Fibroblast of lung (primary cell): Measurements from ENCODE around the gene DTL. TPM values are rescaled to one million over a fixed set of nuclear protein-coding genes. Genes with fewer than 3 reads are reported as not detected.

ENCODE experiments used
- DNase-seq, 2 donors: peaks; one replicate each; pipeline versions ENCODE4 v3.0.0 to v3.0.0-alpha.2; 2010; ENCODE audit warnings: low read depth in 2 of 2
- H2AFZ ChIP-seq: 2 replicates; pipeline ENCODE4 v1.5.1; 2012; ENCODE audit warnings: low read length, control low read depth, inconsistent platforms
- H3K27ac ChIP-seq: 2 replicates; pipeline ENCODE4 v1.5.1; 2011; ENCODE audit warnings: low read length, control low read depth; ENCODE audit not compliant: insufficient read depth
- H3K27me3 ChIP-seq: 2 replicates; pipeline ENCODE4 v1.5.1; 2011; ENCODE audit warnings: mild to moderate bottlenecking, low read length; ENCODE audit not compliant: control insufficient read depth, insufficient read depth
- H3K36me3 ChIP-seq: 2 replicates; pipeline ENCODE4 v1.5.1; 2011; ENCODE audit warnings: low read length; ENCODE audit not compliant: control insufficient read depth, insufficient read depth
- H3K4me1 ChIP-seq: 2 replicates; pipeline ENCODE4 v1.5.1; 2011; ENCODE audit warnings: low read length; ENCODE audit not compliant: control insufficient read depth, insufficient read depth; ENCODE audit errors: extremely low read depth
- H3K4me2 ChIP-seq: 2 replicates; pipeline ENCODE4 v1.5.1; 2011; ENCODE audit warnings: low read length, control low read depth; ENCODE audit not compliant: insufficient read depth; ENCODE audit errors: extremely low read depth
- H3K4me3 ChIP-seq, 4 experiments: fragments of 200-600 bp in 1 of 4; sonication (generic) in 1 of 4; replicated peaks in 1 of 4; 2 replicates each; pipeline ENCODE4 v1.5.1; 2011 to 2016; ENCODE audit warnings: low read length in 4 of 4, low read depth in 3 of 4, mild to moderate bottlenecking in 3 of 4, control low read depth in 2 of 4, inconsistent platforms in 1 of 4, mixed read lengths in 1 of 4; ENCODE audit not compliant: insufficient read depth in 1 of 4; ENCODE audit errors: control extremely low read depth in 1 of 4
- H3K79me2 ChIP-seq: 2 replicates; pipeline ENCODE4 v1.5.1; 2012; ENCODE audit warnings: mild to moderate bottlenecking, low read length, inconsistent platforms; ENCODE audit not compliant: control insufficient read depth, insufficient read depth
- H3K9ac ChIP-seq: 2 replicates; pipeline ENCODE4 v1.5.1; 2011; ENCODE audit warnings: mild to moderate bottlenecking, low read length, control low read depth; ENCODE audit not compliant: insufficient read depth
- H3K9me3 ChIP-seq: 2 replicates; pipeline ENCODE4 v1.5.1; 2012; ENCODE audit warnings: low read depth, low read length; ENCODE audit not compliant: control insufficient read depth, insufficient read depth
- H4K20me1 ChIP-seq: 2 replicates; pipeline ENCODE4 v1.5.1; 2011; ENCODE audit warnings: low read length; ENCODE audit not compliant: control insufficient read depth, insufficient read depth; ENCODE audit errors: extremely low read depth
- EZH2 ChIP-seq: IDR thresholded peaks from 2 replicates; pipeline ENCODE4 v1.5.1; 2012; ENCODE audit warnings: low read length, control low read depth, mild to moderate bottlenecking; ENCODE audit errors: missing control alignments
- polyA plus RNA-seq, 2 donors: library from polyadenylated mRNA; depleted of rRNA in 1 of 2; stranded (reverse) in 1 of 2; unstranded in 1 of 2; fragments of >200 nt; gene quantifications; 2 replicates each; pipeline ENCODE4 v1.2.1, GENCODE V29; 2011 to 2012; ENCODE audit warnings: missing spikeins in 1 of 2
- total RNA-seq: library from RNA; depleted of rRNA; stranded (reverse); fragments of >200 nt; gene quantifications from 2 replicates; pipeline ENCODE4 v1.2.1, GENCODE V29; 2014
- TF ChIP-seq, protein P1 (sequence below), 2 donors: IDR thresholded peaks in 1 of 2; conservative IDR thresholded peaks in 1 of 2; 1 replicate in 1 of 2; 2 replicates in 1 of 2; pipeline ENCODE4 v1.5.1; 2011 to 2012; ENCODE audit warnings: low read length in 2 of 2, control low read depth in 1 of 2, inconsistent platforms in 1 of 2, low read depth in 1 of 2, mild to moderate bottlenecking in 1 of 2

DTL gene
- total and polyA plus RNA-seq, 2 donors (not counting 1 experiment from before 2014, with no cell fraction given): 2.8 to 8.7 TPM

DNA sequence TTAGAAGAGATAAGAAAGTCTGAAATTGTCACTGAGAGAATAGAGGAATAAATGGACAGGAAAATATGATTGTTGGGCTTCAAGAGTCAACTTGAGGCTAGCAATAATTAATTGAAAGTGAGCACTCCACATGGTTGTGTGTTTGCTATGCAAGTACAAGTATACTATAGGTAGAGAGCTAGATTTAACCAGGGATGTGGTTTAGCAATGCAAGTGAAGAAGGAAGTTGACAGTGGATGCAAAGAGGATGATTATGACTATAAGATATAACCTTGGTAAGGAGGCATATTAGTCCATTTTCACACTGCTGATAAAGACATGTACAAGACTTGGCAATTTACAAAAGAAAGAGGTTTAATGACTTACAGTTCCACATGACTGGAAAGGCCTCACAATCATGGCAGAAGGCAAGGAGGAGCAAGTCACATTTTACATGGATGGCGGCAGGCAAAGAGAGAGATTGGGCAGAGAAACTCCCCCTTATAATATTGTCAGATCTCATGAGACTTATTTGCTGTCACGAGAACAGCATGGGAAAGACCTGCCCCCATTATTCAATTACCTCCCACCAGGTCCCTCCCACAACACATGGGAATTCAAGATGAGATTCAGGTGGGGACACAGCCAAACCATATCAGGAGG, 47.3 kb downstream of the DTL start:
- no peak overlapping the region for H3K4me3 ChIP-seq
- TF ChIP-seq, protein P1, sequence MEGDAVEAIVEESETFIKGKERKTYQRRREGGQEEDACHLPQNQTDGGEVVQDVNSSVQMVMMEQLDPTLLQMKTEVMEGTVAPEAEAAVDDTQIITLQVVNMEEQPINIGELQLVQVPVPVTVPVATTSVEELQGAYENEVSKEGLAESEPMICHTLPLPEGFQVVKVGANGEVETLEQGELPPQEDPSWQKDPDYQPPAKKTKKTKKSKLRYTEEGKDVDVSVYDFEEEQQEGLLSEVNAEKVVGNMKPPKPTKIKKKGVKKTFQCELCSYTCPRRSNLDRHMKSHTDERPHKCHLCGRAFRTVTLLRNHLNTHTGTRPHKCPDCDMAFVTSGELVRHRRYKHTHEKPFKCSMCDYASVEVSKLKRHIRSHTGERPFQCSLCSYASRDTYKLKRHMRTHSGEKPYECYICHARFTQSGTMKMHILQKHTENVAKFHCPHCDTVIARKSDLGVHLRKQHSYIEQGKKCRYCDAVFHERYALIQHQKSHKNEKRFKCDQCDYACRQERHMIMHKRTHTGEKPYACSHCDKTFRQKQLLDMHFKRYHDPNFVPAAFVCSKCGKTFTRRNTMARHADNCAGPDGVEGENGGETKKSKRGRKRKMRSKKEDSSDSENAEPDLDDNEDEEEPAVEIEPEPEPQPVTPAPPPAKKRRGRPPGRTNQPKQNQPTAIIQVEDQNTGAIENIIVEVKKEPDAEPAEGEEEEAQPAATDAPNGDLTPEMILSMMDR (conservative IDR thresholded peaks at IDR 0.05 in 1 of 2, IDR thresholded peaks at IDR 0.05 in 1 of 2; ENCODE audit: low read depth in 1 of 2, low read length in 2 of 2): no peak
- TF ChIP-seq EZH2: no peak
- DNase-seq: no peak
- H3K4me1 ChIP-seq: no peaks in the 10 kb centered on the region
- H3K36me3 ChIP-seq: no peaks in the 10 kb centered on the region
- no peak overlapping the region for H2AFZ ChIP-seq
- no peaks in the 10 kb centered on the region for H3K79me2 ChIP-seq
- H4K20me1 ChIP-seq: no peaks in the 10 kb centered on the region
- no peak overlapping the region for H3K27ac ChIP-seq
- no peak overlapping the region for H3K4me2 ChIP-seq
- no peaks in the 10 kb centered on the region for H3K27me3 ChIP-seq
- no peaks in the 10 kb centered on the region for H3K9me3 ChIP-seq
- no peak overlapping the region for H3K9ac ChIP-seq

DNA sequence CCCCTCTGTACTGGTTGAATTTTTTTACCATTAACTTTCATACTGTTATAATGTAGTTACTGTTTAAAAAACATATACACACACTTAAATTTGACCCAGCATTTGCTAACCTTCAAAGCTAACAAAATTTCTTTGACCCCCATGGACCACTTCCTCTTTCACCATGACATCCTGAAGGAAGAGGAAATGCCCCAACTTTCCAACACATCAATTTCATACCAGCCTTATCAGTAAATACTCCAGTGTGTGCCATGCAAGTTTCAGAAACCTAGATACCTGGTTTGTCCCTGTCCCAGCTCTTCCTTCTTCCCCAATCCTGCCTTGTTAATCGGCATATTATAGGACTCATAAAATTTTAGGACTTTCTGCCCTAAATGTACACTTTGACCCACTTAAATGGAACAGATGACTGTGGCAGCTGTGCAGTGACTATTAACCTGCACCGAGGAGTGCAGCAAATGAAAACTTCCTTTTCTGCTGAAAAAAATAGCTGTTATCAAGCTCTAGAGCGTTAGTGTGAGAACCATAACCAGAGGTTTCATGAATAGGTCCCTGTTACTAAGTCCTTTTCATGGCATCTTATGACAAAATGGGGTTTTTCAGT, 54.1 kb downstream of the DTL start:
- no peaks in the 10 kb centered on the region for H3K9me3 ChIP-seq
- H3K36me3 ChIP-seq: peaks cover 1% of the 10 kb centered on the region
- H3K4me1 ChIP-seq: no peaks in the 10 kb centered on the region
- no peaks in the 10 kb centered on the region for H4K20me1 ChIP-seq
- no peak overlapping the region for H3K27ac ChIP-seq
- H2AFZ ChIP-seq: no peak overlapping the region
- no peak overlapping the region for H3K4me2 ChIP-seq
- DNase-seq: no peak
- no peaks in the 10 kb centered on the region for H3K79me2 ChIP-seq
- no peak overlapping the region for H3K9ac ChIP-seq
- no peaks in the 10 kb centered on the region for H3K27me3 ChIP-seq
- no peak for TF ChIP-seq EZH2
- TF ChIP-seq, protein P1 (conservative IDR thresholded peaks at IDR 0.05 in 1 of 2, IDR thresholded peaks at IDR 0.05 in 1 of 2; ENCODE audit: low read depth in 1 of 2, low read length in 2 of 2): no peak
- H3K4me3 ChIP-seq: no peak overlapping the region

DNA sequence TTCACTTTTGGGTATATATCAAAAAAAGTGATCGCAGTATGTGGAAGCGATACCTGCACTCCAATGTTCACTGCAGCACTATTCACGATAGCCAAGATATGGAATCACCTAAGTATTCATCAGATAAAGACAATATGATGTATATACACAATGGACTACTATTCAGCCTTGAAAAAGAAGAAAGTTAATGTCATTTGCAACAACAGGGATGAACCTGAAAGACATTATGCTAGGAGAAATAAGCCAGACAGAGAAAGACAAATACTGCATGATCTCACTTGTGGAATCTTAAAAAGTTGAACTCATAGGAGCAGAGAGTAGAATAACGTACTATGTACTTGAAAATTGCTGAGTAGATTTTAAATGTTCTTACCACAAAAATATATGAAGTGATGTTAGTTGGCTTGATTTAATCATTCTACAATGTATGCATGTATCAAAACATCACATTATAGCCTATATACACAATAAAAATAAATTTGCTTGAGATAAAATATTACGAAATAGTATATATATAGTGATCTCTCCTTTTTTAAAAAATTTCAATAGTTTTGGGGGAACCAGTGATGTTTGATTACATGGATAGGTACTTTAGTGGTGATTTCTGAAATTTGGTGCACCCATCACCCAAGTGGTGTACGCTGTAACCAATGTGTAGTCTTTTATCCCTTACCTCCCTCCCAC, 56.0 kb downstream of the DTL start:
- no peak overlapping the region for H2AFZ ChIP-seq
- no peaks in the 10 kb centered on the region for H3K9me3 ChIP-seq
- TF ChIP-seq, protein P1 (conservative IDR thresholded peaks at IDR 0.05 in 1 of 2, IDR thresholded peaks at IDR 0.05 in 1 of 2; ENCODE audit: low read depth in 1 of 2, low read length in 2 of 2): no peak
- no peak for TF ChIP-seq EZH2
- DNase-seq: no peak
- H3K4me1 ChIP-seq: no peaks in the 10 kb centered on the region
- no peaks in the 10 kb centered on the region for H3K79me2 ChIP-seq
- no peaks in the 10 kb centered on the region for H4K20me1 ChIP-seq
- H3K4me2 ChIP-seq: no peak overlapping the region
- H3K36me3 ChIP-seq: peaks cover 1% of the 10 kb centered on the region
- H3K4me3 ChIP-seq: no peak overlapping the region
- no peaks in the 10 kb centered on the region for H3K27me3 ChIP-seq
- no peak overlapping the region for H3K9ac ChIP-seq
- H3K27ac ChIP-seq: no peak overlapping the region
